Measurements from ENCODE around the gene MBNL1. TPM values are rescaled to one million over a fixed set of nuclear protein-coding genes. Genes with fewer than 3 reads are reported as not detected.
"Not testable (repeated sequence)": the region's sequence is repeated elsewhere in the genome, so short reads cannot be mapped to it uniquely, and the experiment has no call there.

MBNL1 gene
- total RNA-seq, 4 donors from 2014 or later, result 190 to 279 (median 216) TPM

DNA sequence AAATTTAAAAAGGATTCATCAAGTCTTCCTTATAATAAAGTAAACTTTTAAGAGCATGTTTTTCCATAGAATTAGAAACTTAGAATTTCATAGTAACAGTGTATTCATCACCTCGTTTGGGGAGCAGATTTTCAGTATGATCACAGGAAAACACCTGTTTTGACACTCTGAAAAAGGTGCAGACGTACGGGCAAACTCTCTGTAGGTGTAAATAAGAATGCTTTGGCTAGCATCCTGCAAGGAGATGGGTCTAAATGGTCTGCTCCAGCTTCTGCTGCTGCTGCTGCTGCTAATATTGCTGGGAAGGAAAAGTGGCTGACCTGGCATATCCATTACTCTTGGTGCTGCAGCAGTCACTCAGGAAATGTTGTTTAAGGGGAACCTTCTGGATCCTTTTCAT lies 66.0 kb downstream of the MBNL1 start:
- H3K36me3 ChIP-seq, result no peaks in the 10 kb centered on the region
- TF ChIP-seq, protein P1, sequence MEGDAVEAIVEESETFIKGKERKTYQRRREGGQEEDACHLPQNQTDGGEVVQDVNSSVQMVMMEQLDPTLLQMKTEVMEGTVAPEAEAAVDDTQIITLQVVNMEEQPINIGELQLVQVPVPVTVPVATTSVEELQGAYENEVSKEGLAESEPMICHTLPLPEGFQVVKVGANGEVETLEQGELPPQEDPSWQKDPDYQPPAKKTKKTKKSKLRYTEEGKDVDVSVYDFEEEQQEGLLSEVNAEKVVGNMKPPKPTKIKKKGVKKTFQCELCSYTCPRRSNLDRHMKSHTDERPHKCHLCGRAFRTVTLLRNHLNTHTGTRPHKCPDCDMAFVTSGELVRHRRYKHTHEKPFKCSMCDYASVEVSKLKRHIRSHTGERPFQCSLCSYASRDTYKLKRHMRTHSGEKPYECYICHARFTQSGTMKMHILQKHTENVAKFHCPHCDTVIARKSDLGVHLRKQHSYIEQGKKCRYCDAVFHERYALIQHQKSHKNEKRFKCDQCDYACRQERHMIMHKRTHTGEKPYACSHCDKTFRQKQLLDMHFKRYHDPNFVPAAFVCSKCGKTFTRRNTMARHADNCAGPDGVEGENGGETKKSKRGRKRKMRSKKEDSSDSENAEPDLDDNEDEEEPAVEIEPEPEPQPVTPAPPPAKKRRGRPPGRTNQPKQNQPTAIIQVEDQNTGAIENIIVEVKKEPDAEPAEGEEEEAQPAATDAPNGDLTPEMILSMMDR (IDR thresholded peaks at IDR 0.05), result no peak
- no peak for TF ChIP-seq POLR2A (IDR thresholded peaks at IDR 0.05)
- H3K27ac ChIP-seq, result no peak overlapping the region
- no peaks in the 10 kb centered on the region for H3K9me3 ChIP-seq
- 88 to 94% methylated on average over 3 of the region's 3 CpGs for WGBS, 2 donors
- DNase-seq, result no peak
- H3K4me1 ChIP-seq, result peaks cover 17 to 23% of the 10 kb centered on the region in 2 donors
- no peak overlapping the region for H3K4me3 ChIP-seq (replicated peaks in 1 of 3)
- intact Hi-C loops (cut with DNase I), result no loop called here
- no peaks in the 10 kb centered on the region for H3K27me3 ChIP-seq

DNA sequence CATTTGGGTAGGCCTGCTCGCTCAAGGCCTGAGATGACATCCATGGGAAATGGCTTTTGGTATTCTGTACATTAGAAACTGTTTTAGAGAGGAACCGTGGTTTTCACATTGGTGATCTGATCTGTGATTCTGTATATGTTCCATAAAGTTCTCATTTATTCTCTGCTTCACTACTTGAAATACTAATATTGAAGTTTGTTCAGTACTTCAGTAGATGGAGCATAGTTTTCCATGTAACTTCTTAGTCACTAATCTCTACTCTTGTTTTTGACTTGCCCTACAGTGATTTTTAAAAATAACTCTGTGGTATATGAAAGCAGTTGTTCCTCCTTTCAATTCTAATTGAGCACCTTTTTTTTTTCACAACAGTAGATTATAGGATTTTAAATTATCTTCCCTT lies 66.5 kb downstream of the MBNL1 start:
- H3K4me1 ChIP-seq, result peaks cover 17 to 18% of the 10 kb centered on the region in 2 donors
- H3K27me3 ChIP-seq, result no peaks in the 10 kb centered on the region
- no peak for TF ChIP-seq POLR2A (IDR thresholded peaks at IDR 0.05)
- TF ChIP-seq, protein P1 (IDR thresholded peaks at IDR 0.05), result no peak
- H3K36me3 ChIP-seq, result no peaks in the 10 kb centered on the region
- no peaks in the 10 kb centered on the region for H3K9me3 ChIP-seq
- intact Hi-C loops (cut with DNase I), result no loop called here
- no peak overlapping the region for H3K4me3 ChIP-seq (replicated peaks in 1 of 3)
- WGBS, 2 donors, result 94 to 95% methylated on average over 2 of the region's 2 CpGs
- H3K27ac ChIP-seq, result no peak overlapping the region
- DNase-seq, result no peak

DNA sequence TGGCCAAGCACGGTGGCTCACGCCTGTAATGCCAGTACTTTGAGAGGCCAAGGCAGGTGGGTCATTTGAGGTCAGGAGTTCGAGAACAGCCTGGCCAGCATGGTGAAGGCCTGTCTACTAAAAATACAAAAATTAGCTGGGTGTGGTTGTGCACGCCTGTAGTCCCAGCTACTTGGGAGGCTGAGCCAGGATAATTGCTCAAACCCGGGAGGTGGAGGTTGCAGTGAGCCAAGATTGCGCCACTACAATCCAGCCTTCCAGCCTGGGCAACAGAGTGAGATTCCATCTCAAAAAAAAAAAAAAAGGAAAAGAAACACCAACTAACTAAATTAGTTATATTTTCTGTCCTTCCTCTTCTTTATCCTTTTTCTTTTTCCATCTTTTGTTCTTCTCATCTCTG lies 68.6 kb downstream of the MBNL1 start:
- H3K27me3 ChIP-seq; H3K27ac ChIP-seq; H3K4me3 ChIP-seq (replicated peaks in 1 of 3); intact Hi-C loops (cut with DNase I); H3K36me3 ChIP-seq; H3K9me3 ChIP-seq; DNase-seq: not testable (repeated sequence)
- 92 to 96% methylated on average over 6 of the region's 6 CpGs for WGBS, 2 donors
- H3K4me1 ChIP-seq, result peaks cover 16 to 17% of the 10 kb centered on the region in 2 donors

DNA sequence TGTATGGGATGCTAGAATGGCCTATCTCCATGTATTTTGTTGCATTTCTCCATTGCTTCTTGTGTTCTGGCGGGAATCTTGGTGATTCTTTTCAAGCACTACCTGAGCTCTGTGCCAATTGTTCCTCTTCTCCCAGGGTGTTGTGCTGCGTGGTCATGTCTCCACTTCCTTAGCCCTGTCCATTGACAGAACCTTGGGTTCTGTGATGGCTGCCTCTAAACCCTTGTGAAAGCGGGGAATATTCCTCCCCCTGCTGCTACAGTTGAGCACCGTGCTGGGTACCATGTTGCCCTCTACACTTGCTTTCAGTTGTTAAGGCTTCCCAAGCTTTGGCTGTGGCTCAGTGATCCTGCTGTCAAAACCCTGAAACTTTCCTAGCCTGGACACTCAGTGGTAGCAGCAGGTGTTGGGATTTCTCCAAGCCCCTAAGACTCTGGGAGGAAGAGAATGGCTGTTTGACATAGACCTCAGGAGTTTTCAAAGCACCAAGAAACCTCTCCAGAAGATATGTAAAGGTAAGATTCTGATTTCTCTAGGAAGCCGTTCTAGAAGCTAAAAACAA lies 69.5 kb downstream of the MBNL1 start:
- Histone ChIP-seq H3K9me3 (no peaks in the 10 kb centered on the region), H3K4me1 (peaks cover 7 to 8% of the 10 kb centered on the region in 2 donors), H3K4me3 (replicated peaks in 1 of 3) (no peak overlapping the region), H3K36me3 (no peaks in the 10 kb centered on the region), H3K27me3 (no peaks in the 10 kb centered on the region), H3K27ac (no peak overlapping the region)
- TF ChIP-seq POLR2A (IDR thresholded peaks at IDR 0.05), result no peak
- TF ChIP-seq, protein P1 (IDR thresholded peaks at IDR 0.05), result no peak
- intact Hi-C loops (cut with DNase I), result no loop called here
- 97% methylated on average over 5 of the region's 5 CpGs for WGBS, 2 donors
- DNase-seq, result no peak

DNA sequence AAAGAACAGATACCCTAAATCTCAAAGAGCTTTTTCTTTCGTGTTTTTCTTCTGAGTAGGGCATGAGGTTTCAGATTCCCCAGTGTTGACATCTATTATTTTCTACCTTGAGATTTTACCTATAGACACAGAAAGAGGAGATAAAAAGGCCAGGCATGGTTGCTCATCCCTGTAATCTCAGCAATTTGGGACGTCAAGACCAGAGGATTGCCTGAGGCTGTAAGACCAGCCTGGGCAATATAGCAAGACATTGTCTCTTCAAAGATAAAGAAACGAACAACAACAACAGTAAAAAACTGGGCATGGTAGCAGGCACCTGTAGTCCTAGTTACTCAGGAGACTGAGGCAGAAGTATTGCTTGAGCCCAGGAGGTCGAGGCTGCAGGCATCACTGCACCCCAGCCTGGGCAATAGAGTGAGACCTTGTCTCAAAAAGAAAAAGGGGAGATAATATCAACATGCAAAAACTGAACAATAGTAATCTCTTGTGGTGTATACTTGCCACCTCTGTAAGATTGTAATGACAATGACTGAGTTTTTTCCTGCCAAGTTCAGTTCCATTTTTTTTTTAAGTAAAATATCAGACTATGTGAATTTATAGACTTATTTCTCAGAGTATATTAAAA lies 71.3 kb downstream of the MBNL1 start:
- TF ChIP-seq, protein P1 (IDR thresholded peaks at IDR 0.05), result no peak
- no peak for TF ChIP-seq POLR2A (IDR thresholded peaks at IDR 0.05)
- no peaks in the 10 kb centered on the region for H3K9me3 ChIP-seq
- no peak overlapping the region for H3K27ac ChIP-seq
- DNase-seq, result no peak
- H3K27me3 ChIP-seq, result no peaks in the 10 kb centered on the region
- intact Hi-C loops (cut with DNase I), result no loop called here
- 86 to 88% methylated on average over 4 of the region's 4 CpGs for WGBS, 2 donors
- no peaks in the 10 kb centered on the region for H3K4me1 ChIP-seq
- H3K4me3 ChIP-seq (replicated peaks in 1 of 3), result no peak overlapping the region
- no peaks in the 10 kb centered on the region for H3K36me3 ChIP-seq
